ENCODE measurements around the gene LRRN2. TPM values are rescaled to one million over a fixed set of nuclear protein-coding genes. Genes with fewer than 3 reads are reported as not detected.

The LRRN2 gene
- total and polyA plus RNA-seq, 9 of the 15 experiments (the other 6 are each of a cell fraction or from before 2014, with no cell fraction given): 0.05 TPM; not detected in 8

GRCh38 chr1:204630132-204630905 is 55.2 kb downstream of the LRRN2 start (continued):
- TF ChIP-seq, protein P1, sequence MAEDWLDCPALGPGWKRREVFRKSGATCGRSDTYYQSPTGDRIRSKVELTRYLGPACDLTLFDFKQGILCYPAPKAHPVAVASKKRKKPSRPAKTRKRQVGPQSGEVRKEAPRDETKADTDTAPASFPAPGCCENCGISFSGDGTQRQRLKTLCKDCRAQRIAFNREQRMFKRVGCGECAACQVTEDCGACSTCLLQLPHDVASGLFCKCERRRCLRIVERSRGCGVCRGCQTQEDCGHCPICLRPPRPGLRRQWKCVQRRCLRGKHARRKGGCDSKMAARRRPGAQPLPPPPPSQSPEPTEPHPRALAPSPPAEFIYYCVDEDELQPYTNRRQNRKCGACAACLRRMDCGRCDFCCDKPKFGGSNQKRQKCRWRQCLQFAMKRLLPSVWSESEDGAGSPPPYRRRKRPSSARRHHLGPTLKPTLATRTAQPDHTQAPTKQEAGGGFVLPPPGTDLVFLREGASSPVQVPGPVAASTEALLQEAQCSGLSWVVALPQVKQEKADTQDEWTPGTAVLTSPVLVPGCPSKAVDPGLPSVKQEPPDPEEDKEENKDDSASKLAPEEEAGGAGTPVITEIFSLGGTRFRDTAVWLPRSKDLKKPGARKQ (CRISPR knock-in tag; IDR thresholded peaks at IDR 0.05): no peak
- TF ChIP-seq XRCC3 (IDR thresholded peaks at IDR 0.05) (no peak), SRSF1 (IDR thresholded peaks at IDR 0.05; ENCODE audit: low read depth, low read length) (no peak), ZNF311 (CRISPR knock-in tag; IDR thresholded peaks at IDR 0.05) (no peak), NFIC (IDR thresholded peaks at IDR 0.05) (no peak), EHMT2 (IDR thresholded peaks at IDR 0.05) (no peak), KLF1 (tag; IDR thresholded peaks at IDR 0.05) (no peak), SMARCA4 (IDR thresholded peaks at IDR 0.05) (peak; percentile 71; the same call in 1 of the 2 replicates), NR4A1 (CRISPR knock-in tag; IDR thresholded peaks at IDR 0.05) (0 out of 2 replicates have a peak, but pooled peaks have one; percentile 55), NR4A1 (tag; IDR thresholded peaks at IDR 0.05) (no peak; the same call in 1 of the 2 replicates), ELF1 (tag; IDR thresholded peaks at IDR 0.05) (no peak), FOXO4 (CRISPR knock-in tag; IDR thresholded peaks at IDR 0.05) (no peak), ZNF41 (CRISPR knock-in tag; conservative IDR thresholded peaks at IDR 0.05) (no peak), SMARCB1 (IDR thresholded peaks at IDR 0.05; ENCODE audit: insufficient read length, low read depth) (no peak), ZNF398 (CRISPR knock-in tag; IDR thresholded peaks at IDR 0.05) (no peak), CREB3L1 (IDR thresholded peaks at IDR 0.05; ENCODE audit: borderline replicate concordance, low read depth) (no peak)
- TF ChIP-seq, protein P2, sequence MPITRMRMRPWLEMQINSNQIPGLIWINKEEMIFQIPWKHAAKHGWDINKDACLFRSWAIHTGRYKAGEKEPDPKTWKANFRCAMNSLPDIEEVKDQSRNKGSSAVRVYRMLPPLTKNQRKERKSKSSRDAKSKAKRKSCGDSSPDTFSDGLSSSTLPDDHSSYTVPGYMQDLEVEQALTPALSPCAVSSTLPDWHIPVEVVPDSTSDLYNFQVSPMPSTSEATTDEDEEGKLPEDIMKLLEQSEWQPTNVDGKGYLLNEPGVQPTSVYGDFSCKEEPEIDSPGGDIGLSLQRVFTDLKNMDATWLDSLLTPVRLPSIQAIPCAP (CRISPR knock-in tag; IDR thresholded peaks at IDR 0.05; ENCODE audit: borderline replicate concordance): no peak
- TF ChIP-seq, protein P3, sequence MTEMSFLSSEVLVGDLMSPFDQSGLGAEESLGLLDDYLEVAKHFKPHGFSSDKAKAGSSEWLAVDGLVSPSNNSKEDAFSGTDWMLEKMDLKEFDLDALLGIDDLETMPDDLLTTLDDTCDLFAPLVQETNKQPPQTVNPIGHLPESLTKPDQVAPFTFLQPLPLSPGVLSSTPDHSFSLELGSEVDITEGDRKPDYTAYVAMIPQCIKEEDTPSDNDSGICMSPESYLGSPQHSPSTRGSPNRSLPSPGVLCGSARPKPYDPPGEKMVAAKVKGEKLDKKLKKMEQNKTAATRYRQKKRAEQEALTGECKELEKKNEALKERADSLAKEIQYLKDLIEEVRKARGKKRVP (CRISPR knock-in tag; IDR thresholded peaks at IDR 0.05): peak; percentile 75

All from K562 (cell line).